DOHH2 (cell line): ENCODE results near the gene INPPL1.

ENCODE experiments used
- H3F3A ChIP-seq: fragments of 200-600 bp; sonication (generic), shearing (Covaris generic); 2 replicates; pipeline ENCODE4 v1.6.0; 2016; ENCODE audit warnings: antibody characterized with exemption, mild to moderate bottlenecking; ENCODE audit not compliant: control insufficient read depth, insufficient read depth
- H3K27ac ChIP-seq: fragments of 200-600 bp; sonication (generic); 2 replicates; pipeline ENCODE4 v1.5.1; 2014; ENCODE audit warnings: low read depth, mild to moderate bottlenecking, low read length, moderate library complexity
- H3K27me3 ChIP-seq: fragments of 200-600 bp; sonication (generic); 2 replicates; pipeline ENCODE4 v1.6.1; 2014; ENCODE audit warnings: mild to moderate bottlenecking, low read length, mixed read lengths; ENCODE audit not compliant: control insufficient read depth
- H3K36me3 ChIP-seq: fragments of 200-600 bp; sonication (generic); 2 replicates; pipeline ENCODE4 v1.6.1; 2014; ENCODE audit warnings: mild to moderate bottlenecking, low read length, moderate library complexity, mixed read lengths; ENCODE audit not compliant: control insufficient read depth
- H3K4me1 ChIP-seq: fragments of 200-600 bp; sonication (generic); 2 replicates; pipeline ENCODE4 v1.6.1; 2014; ENCODE audit warnings: mild to moderate bottlenecking, low read length, mixed read lengths; ENCODE audit not compliant: control insufficient read depth
- H3K4me2 ChIP-seq: fragments of 200-600 bp; sonication (generic); 2 replicates; pipeline ENCODE4 v1.6.0; 2014; ENCODE audit warnings: mild to moderate bottlenecking, low read length, moderate library complexity
- H3K4me3 ChIP-seq: fragments of 200-600 bp; sonication (generic); 2 replicates; pipeline ENCODE4 v1.5.1; 2014; ENCODE audit warnings: mild to moderate bottlenecking, low read length, mixed read lengths
- H3K79me2 ChIP-seq: fragments of 200-600 bp; sonication (generic); 2 replicates; pipeline ENCODE4 v1.6.1; 2014; ENCODE audit warnings: mild to moderate bottlenecking, low read length, mixed read lengths; ENCODE audit not compliant: control insufficient read depth
- H3K9me2 ChIP-seq: fragments of 200-600 bp; sonication (generic); replicated peaks from 2 replicates; pipeline ENCODE4 v1.6.1; 2014; ENCODE audit warnings: mild to moderate bottlenecking, low read length, mixed read lengths; ENCODE audit not compliant: control insufficient read depth
- H3K9me3 ChIP-seq: fragments of 200-600 bp; sonication (generic); 2 replicates; pipeline ENCODE4 v1.6.1; 2014; ENCODE audit warnings: antibody characterized with exemption, low read length, mixed read lengths; ENCODE audit not compliant: control insufficient read depth, insufficient read depth
- H4K20me1 ChIP-seq: fragments of 200-600 bp; sonication (generic); 2 replicates; pipeline ENCODE4 v1.6.0; 2014; ENCODE audit warnings: low read depth, mild to moderate bottlenecking, antibody characterized with exemption, low read length, moderate library complexity; ENCODE audit not compliant: control insufficient read depth, insufficient read depth
- CTCF ChIP-seq: fragments of 200-600 bp; sonication (generic); IDR thresholded peaks from one replicate; pipeline ENCODE4 v1.5.1; 2014; ENCODE audit warnings: antibody characterized with exemption, mild to moderate bottlenecking, low read depth, low read length; ENCODE audit not compliant: poor library complexity, severe bottlenecking
- EZH2phosphoT487 ChIP-seq: fragments of 200-600 bp; sonication (generic); IDR thresholded peaks from 2 replicates; pipeline ENCODE4 v1.6.1; 2017; ENCODE audit warnings: borderline replicate concordance, mild to moderate bottlenecking, antibody characterized with exemption, low read length, moderate library complexity, mixed read lengths

Gene INPPL1

GRCh38 chr11:72243173-72244059 lies 18.8 kb downstream of the INPPL1 start:
- Histone ChIP-seq H3K4me3 (no peak overlapping the region), H3K79me2 (no peaks in the 10 kb centered on the region), H4K20me1 (peaks cover 7% of the 10 kb centered on the region; the same call in 1 of the 2 replicates), H3K9me3 (no peaks in the 10 kb centered on the region), H3K27me3 (peaks cover 61% of the 10 kb centered on the region), H3K36me3 (peaks cover 4% of the 10 kb centered on the region), H3K9me2 (no peaks in the 10 kb centered on the region), H3K27ac (no peak overlapping the region), H3F3A (no peaks in the 10 kb centered on the region), H3K4me2 (no peak overlapping the region), H3K4me1 (peaks cover 3% of the 10 kb centered on the region; the same call in 1 of the 2 replicates)
- TF ChIP-seq EZH2phosphoT487 (no peak), CTCF (no peak)

- H3K27me3 ChIP-seq = peaks cover 59% of the 10 kb centered on the region
- H3K36me3 ChIP-seq = no peaks in the 10 kb centered on the region
- no peak within 1 kb of the TSS for H3K4me2 ChIP-seq
- H3K79me2 ChIP-seq = no peaks in the 10 kb centered on the region
- peaks cover 3% of the 10 kb centered on the region; the same call in 1 of the 2 replicates for H3K4me1 ChIP-seq
- no peaks in the 10 kb centered on the region for H3K9me3 ChIP-seq
- H3F3A ChIP-seq = no peaks in the 10 kb centered on the region
- H4K20me1 ChIP-seq = peaks cover under 1% of the 10 kb centered on the region; the same call in 1 of the 2 replicates
- no peak for TF ChIP-seq EZH2phosphoT487
- TF ChIP-seq CTCF = no peak
- no peak within 1 kb of the TSS for H3K4me3 ChIP-seq
- no peaks in the 10 kb centered on the region for H3K9me2 ChIP-seq
- H3K27ac ChIP-seq = no peak within 1 kb of the TSS
Observed at GRCh38 chr11:72244060-72244360, 19.4 kb downstream of the INPPL1 start, which contains the start of gene PHOX2A. PHOX2A (minus strand) TSS chr11:72244176; CDS start chr11:72244004, 172 bp downstream.

GRCh38 chr11:72244361-72245262 lies 20.0 kb downstream of the INPPL1 start:
- Histone ChIP-seq H3F3A (no peaks in the 10 kb centered on the region), H3K27me3 (peaks cover 54% of the 10 kb centered on the region), H4K20me1 (no peaks in the 10 kb centered on the region), H3K4me3 (no peak overlapping the region), H3K36me3 (no peaks in the 10 kb centered on the region), H3K9me3 (no peaks in the 10 kb centered on the region), H3K4me2 (no peak overlapping the region), H3K79me2 (no peaks in the 10 kb centered on the region), H3K4me1 (no peaks in the 10 kb centered on the region), H3K9me2 (no peaks in the 10 kb centered on the region), H3K27ac (no peak overlapping the region)
- TF ChIP-seq EZH2phosphoT487 (no peak), CTCF (no peak)
